Measurements from ENCODE around the gene TAF1. TPM values are rescaled to one million over a fixed set of nuclear protein-coding genes. Genes with fewer than 3 reads are reported as not detected.
"Not testable (repeated sequence)": the region's sequence is repeated elsewhere in the genome, so short reads cannot be mapped to it uniquely, and the experiment has no call there.

The TAF1 gene
- total and polyA plus RNA-seq, 10 of the 15 experiments (the other 5 are each of a cell fraction or from before 2014, with no cell fraction given): 4.1 to 24.2 (median 17.2) TPM

- no peak for TF ChIP-seq HSF1 (IDR thresholded peaks at IDR 0.05; ENCODE audit: low read depth, low read length)
Measured at GRCh38 chrX:71439896-71440295, 73.7 kb downstream of the TAF1 start (continued).

DNA sequence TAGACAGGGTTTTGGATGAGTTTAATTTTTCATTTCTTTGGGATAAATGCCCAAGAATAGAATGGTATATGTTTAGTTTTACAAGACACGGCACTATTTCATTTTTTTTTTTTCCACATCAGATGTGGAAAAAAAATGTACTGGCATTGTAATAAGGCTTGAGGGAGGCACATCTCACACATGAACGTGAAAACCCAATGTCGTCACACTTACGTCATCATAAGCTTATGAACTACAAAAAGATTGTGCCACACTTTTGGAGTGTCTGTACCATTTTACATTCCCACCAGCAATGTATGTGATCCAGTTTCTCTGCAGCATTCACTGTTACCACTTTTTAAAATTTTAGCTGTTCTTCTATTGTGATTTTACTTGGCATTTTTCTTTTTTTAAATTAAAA lies 74.2 kb downstream of the TAF1 start:
- H3K9ac ChIP-seq (ENCODE audit: control insufficient read depth, insufficient read depth, low read length): no peak overlapping the region
- no TSS peak for BruUV-seq (replicated peaks)
- 93% methylated on average over 4 of the region's 4 CpGs for WGBS (ENCODE audit: insufficient coverage, insufficient replicate concordance, low lambda C conversion rate, missing lambda C conversion rate)

GRCh38 chrX:71441809-71442208 lies 75.7 kb downstream of the TAF1 start:
- H3K36me3 ChIP-seq (ENCODE audit: control insufficient read depth in 2 of 2, insufficient read depth in 2 of 2, low read length in 1 of 2); H3K4me1 ChIP-seq (ENCODE audit: control insufficient read depth, insufficient read depth, low read length); H3K9ac ChIP-seq (ENCODE audit: control insufficient read depth, insufficient read depth, low read length); ATAC-seq; H3K9me3 ChIP-seq (replicated peaks; ENCODE audit: control insufficient read depth, insufficient read depth, low read length); H3K4me3 ChIP-seq; H3K27ac ChIP-seq (ENCODE audit: control insufficient read depth, insufficient read depth); POLR2A ChIA-PET; H4K20me1 ChIP-seq (ENCODE audit: control insufficient read depth, insufficient read depth); intact Hi-C loops (cut with micrococcal nuclease; ENCODE audit: unreplicated experiment); in situ Hi-C loops (cut with MboI); H3K79me2 ChIP-seq (ENCODE audit: control insufficient read depth, insufficient read depth, low read length); RAD21 ChIA-PET (ENCODE audit: unreplicated experiment); BruUV-seq (replicated peaks); H3K27me3 ChIP-seq (replicated peaks in 1 of 2; ENCODE audit: control insufficient read depth in 2 of 2, insufficient read depth in 2 of 2, low read length in 1 of 2); H2AFZ ChIP-seq (ENCODE audit: control insufficient read depth, low read depth, low read length); FAIRE-seq; CTCF ChIA-PET; DNase-seq (ENCODE audit: low read depth, low spot score); H3K4me2 ChIP-seq (ENCODE audit: control insufficient read depth, insufficient read depth): not testable (repeated sequence)
- SMC1A ChIA-PET (ENCODE audit: uncharacterized antibody, unreplicated experiment): interaction anchor here (1.0 kb wide), 1 partner anchor 17 kb away, joined by 3 read pairs; no protein-coding TSS in a partner anchor
- WGBS (ENCODE audit: insufficient coverage, insufficient replicate concordance, low lambda C conversion rate, missing lambda C conversion rate): 100% methylated on average over 1 of the region's 2 CpGs

More for the DNA sequence above, 74.2 kb downstream of the TAF1 start:
- no peaks in the 10 kb centered on the region for H3K27me3 ChIP-seq (replicated peaks in 1 of 2; ENCODE audit: control insufficient read depth in 2 of 2, insufficient read depth in 2 of 2, low read length in 1 of 2)
- H3K79me2 ChIP-seq (ENCODE audit: control insufficient read depth, insufficient read depth, low read length): no peaks in the 10 kb centered on the region
- intact Hi-C loops (cut with micrococcal nuclease; ENCODE audit: unreplicated experiment): no loop called here
- H3K27ac ChIP-seq (ENCODE audit: control insufficient read depth, insufficient read depth): no peak overlapping the region
- H3K36me3 ChIP-seq (ENCODE audit: control insufficient read depth in 2 of 2, insufficient read depth in 2 of 2, low read length in 1 of 2): no peaks in the 10 kb centered on the region; a peak in 1 of 4 replicates
- H2AFZ ChIP-seq (ENCODE audit: control insufficient read depth, low read depth, low read length): no peak overlapping the region
- TF ChIP-seq, protein P1, sequence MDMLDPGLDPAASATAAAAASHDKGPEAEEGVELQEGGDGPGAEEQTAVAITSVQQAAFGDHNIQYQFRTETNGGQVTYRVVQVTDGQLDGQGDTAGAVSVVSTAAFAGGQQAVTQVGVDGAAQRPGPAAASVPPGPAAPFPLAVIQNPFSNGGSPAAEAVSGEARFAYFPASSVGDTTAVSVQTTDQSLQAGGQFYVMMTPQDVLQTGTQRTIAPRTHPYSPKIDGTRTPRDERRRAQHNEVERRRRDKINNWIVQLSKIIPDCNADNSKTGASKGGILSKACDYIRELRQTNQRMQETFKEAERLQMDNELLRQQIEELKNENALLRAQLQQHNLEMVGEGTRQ (IDR thresholded peaks at IDR 0.05; ENCODE audit: borderline replicate concordance, low read depth, low read length): no peak
- TF ChIP-seq, protein P2, sequence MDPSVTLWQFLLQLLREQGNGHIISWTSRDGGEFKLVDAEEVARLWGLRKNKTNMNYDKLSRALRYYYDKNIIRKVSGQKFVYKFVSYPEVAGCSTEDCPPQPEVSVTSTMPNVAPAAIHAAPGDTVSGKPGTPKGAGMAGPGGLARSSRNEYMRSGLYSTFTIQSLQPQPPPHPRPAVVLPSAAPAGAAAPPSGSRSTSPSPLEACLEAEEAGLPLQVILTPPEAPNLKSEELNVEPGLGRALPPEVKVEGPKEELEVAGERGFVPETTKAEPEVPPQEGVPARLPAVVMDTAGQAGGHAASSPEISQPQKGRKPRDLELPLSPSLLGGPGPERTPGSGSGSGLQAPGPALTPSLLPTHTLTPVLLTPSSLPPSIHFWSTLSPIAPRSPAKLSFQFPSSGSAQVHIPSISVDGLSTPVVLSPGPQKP (IDR thresholded peaks at IDR 0.05; ENCODE audit: low read depth, low read length): no peak
- TF ChIP-seq MXI1 (IDR thresholded peaks at IDR 0.05; ENCODE audit: low read depth, low read length): no peak
- TF ChIP-seq, protein P3, sequence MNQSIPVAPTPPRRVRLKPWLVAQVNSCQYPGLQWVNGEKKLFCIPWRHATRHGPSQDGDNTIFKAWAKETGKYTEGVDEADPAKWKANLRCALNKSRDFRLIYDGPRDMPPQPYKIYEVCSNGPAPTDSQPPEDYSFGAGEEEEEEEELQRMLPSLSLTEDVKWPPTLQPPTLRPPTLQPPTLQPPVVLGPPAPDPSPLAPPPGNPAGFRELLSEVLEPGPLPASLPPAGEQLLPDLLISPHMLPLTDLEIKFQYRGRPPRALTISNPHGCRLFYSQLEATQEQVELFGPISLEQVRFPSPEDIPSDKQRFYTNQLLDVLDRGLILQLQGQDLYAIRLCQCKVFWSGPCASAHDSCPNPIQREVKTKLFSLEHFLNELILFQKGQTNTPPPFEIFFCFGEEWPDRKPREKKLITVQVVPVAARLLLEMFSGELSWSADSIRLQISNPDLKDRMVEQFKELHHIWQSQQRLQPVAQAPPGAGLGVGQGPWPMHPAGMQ (IDR thresholded peaks at IDR 0.05; ENCODE audit: borderline replicate concordance): no peak
- FAIRE-seq (no peak), ATAC-seq (no peak), DNase-seq (ENCODE audit: low read depth, low spot score) (no peak)
- RAD21 ChIA-PET (ENCODE audit: unreplicated experiment): interaction anchor here (0.8 to 1.8 kb wide), 2 partner anchors 94 to 209 kb away, joined by 3 to 7 read pairs; no protein-coding TSS in a partner anchor
- H3K9me3 ChIP-seq (replicated peaks; ENCODE audit: control insufficient read depth, insufficient read depth, low read length): no peaks in the 10 kb centered on the region
- no peak overlapping the region for H3K4me3 ChIP-seq
- in situ Hi-C loops (cut with MboI): no loop called here
- H3K4me2 ChIP-seq (ENCODE audit: control insufficient read depth, insufficient read depth): no peak overlapping the region
- H3K4me1 ChIP-seq (ENCODE audit: control insufficient read depth, insufficient read depth, low read length): no peaks in the 10 kb centered on the region
- CTCF ChIA-PET: no interaction called here
- POLR2A ChIA-PET: no interaction called here
- no peaks in the 10 kb centered on the region for H4K20me1 ChIP-seq (ENCODE audit: control insufficient read depth, insufficient read depth)
- SMC1A ChIA-PET (ENCODE audit: uncharacterized antibody, unreplicated experiment): interaction anchor here (1.1 kb wide), 1 partner anchor 9 kb away, joined by 3 read pairs; no protein-coding TSS in a partner anchor

Measured in GM12878 (cell line).